CD8-positive, alpha-beta memory T cell (primary cell): ENCODE measurements around the gene TMCC2. TPM values are rescaled to one million over a fixed set of nuclear protein-coding genes. Genes with fewer than 3 reads are reported as not detected.

Experiments
- CTCF ChIA-PET: fragments of 350-600 bp; sonication (Branson Sonifier 250); formaldehyde crosslinking; loops from one replicate; lab custom pipeline; 2021; ENCODE audit warnings: antibody characterized with exemption; lab: Charles Lee
- POLR2A ChIA-PET: fragments of 350-600 bp; sonication (Branson Sonifier 250); formaldehyde crosslinking; loops from one replicate; lab custom pipeline; 2021; ENCODE audit warnings: antibody characterized with exemption; lab: Charles Lee
- DNase-seq, 5 donors: peaks; one replicate each; pipeline versions ENCODE4 v3.0.0 to v3.0.0-alpha.2; 2020 to 2022; ENCODE audit warnings: mixed read lengths in 1 of 5
- H3K27ac ChIP-seq: one replicate; pipeline ENCODE4 v1.7.0; 2013; ENCODE audit warnings: low read depth, mild to moderate bottlenecking, low read length, moderate library complexity
- H3K27me3 ChIP-seq: 2 replicates; pipeline ENCODE4 v1.7.0; 2013; ENCODE audit warnings: low read length, mild to moderate bottlenecking; ENCODE audit not compliant: insufficient read depth, poor library complexity, severe bottlenecking
- H3K36me3 ChIP-seq: 2 replicates; pipeline ENCODE4 v1.7.0; 2013; ENCODE audit warnings: mild to moderate bottlenecking, low read length, moderate library complexity; ENCODE audit not compliant: insufficient read depth
- H3K4me1 ChIP-seq: 2 replicates; pipeline ENCODE4 v1.7.0; 2013; ENCODE audit warnings: mild to moderate bottlenecking, low read length, moderate library complexity; ENCODE audit not compliant: insufficient read depth
- H3K4me3 ChIP-seq: 2 replicates; pipeline ENCODE4 v1.7.0; 2013; ENCODE audit warnings: mild to moderate bottlenecking, low read length
- H3K9me3 ChIP-seq: 2 replicates; pipeline ENCODE4 v1.7.0; 2013; ENCODE audit warnings: mild to moderate bottlenecking, low read length
- H3K27ac Mint-ChIP-seq, 8 donors: one replicate each; pipeline ENCODE4 v1.8.0; 2020 to 2021; ENCODE audit warnings: mixed read lengths in 8 of 8, mild to moderate bottlenecking in 6 of 8, inconsistent platforms in 3 of 8, moderate library complexity in 3 of 8
- H3K27me3 Mint-ChIP-seq, 2 donors: one replicate each; pipeline ENCODE4 v1.8.0; 2020 to 2021; ENCODE audit warnings: mixed read lengths in 2 of 2, mild to moderate bottlenecking in 1 of 2, moderate library complexity in 1 of 2
- H3K36me3 Mint-ChIP-seq, 3 donors: one replicate each; pipeline ENCODE4 v1.8.0; 2020 to 2021; ENCODE audit warnings: mixed read lengths in 3 of 3, inconsistent platforms in 1 of 3, mild to moderate bottlenecking in 1 of 3
- H3K4me1 Mint-ChIP-seq, 3 donors: one replicate each; pipeline ENCODE4 v1.8.0; 2020 to 2021; ENCODE audit warnings: mixed read lengths in 3 of 3, inconsistent platforms in 1 of 3, mild to moderate bottlenecking in 1 of 3
- H3K4me3 Mint-ChIP-seq, 7 donors: one replicate each; pipeline ENCODE4 v1.8.0; 2020 to 2021; ENCODE audit warnings: mixed read lengths in 7 of 7, mild to moderate bottlenecking in 6 of 7, moderate library complexity in 4 of 7, inconsistent platforms in 2 of 7
- H3K9me3 Mint-ChIP-seq, 5 donors: one replicate each; pipeline ENCODE4 v1.8.0; 2020 to 2022; ENCODE audit warnings: mixed read lengths in 5 of 5, mild to moderate bottlenecking in 3 of 5, moderate library complexity in 2 of 5, inconsistent platforms in 1 of 5
- polyA plus RNA-seq: library from polyadenylated mRNA; unstranded; fragments of 300-500 nt; fragmentation: Illumina TruSeq; gene quantifications from one replicate; pipeline ENCODE4 v1.2.3, GENCODE V29; 2021
- total RNA-seq, 2 experiments: library from RNA; stranded (reverse); gene quantifications; one replicate each; pipeline ENCODE4 v1.2.3, GENCODE V29; 2021

TMCC2 gene
- total and polyA plus RNA-seq, 3 experiments from 2014 or later = 1.4 to 8.4 (median 7.1) TPM

GRCh38 chr1:205304046-205304694 is 76.4 kb downstream of the TMCC2 start:
- H3K9me3 Mint-ChIP-seq = no peaks in the 10 kb centered on the region
- peaks cover 0 to 1% of the 10 kb centered on the region in 2 donors for H3K27me3 Mint-ChIP-seq
- CTCF ChIA-PET = interaction anchor here (1.4 to 40.7 kb wide), 5 partner anchors 14 to 181 kb away, joined by 4 to 1351 read pairs (median 5); partner anchors contain the start of gene NUAK2
- no peak overlapping the region for H3K4me3 Mint-ChIP-seq
- H3K4me1 ChIP-seq = peaks cover 18% of the 10 kb centered on the region
- peaks cover 9 to 75% (median 26%) of the 10 kb centered on the region in 3 donors for H3K36me3 Mint-ChIP-seq
- H3K36me3 ChIP-seq = peaks cover 65% of the 10 kb centered on the region
- no peak overlapping the region for H3K4me3 ChIP-seq
- peaks cover 22 to 63% (median 43%) of the 10 kb centered on the region in 3 donors for H3K4me1 Mint-ChIP-seq
- H3K27ac Mint-ChIP-seq = peak overlapping the region in 2 of 8 donors; percentile 64 to 71
- no peak overlapping the region for H3K27ac ChIP-seq
- no peaks in the 10 kb centered on the region for H3K9me3 ChIP-seq
- POLR2A ChIA-PET = interaction anchor here (1.5 kb wide), 1 partner anchor 16 kb away, joined by 4 read pairs; no protein-coding TSS in a partner anchor
- no peak for DNase-seq
- no peaks in the 10 kb centered on the region for H3K27me3 ChIP-seq

DNA sequence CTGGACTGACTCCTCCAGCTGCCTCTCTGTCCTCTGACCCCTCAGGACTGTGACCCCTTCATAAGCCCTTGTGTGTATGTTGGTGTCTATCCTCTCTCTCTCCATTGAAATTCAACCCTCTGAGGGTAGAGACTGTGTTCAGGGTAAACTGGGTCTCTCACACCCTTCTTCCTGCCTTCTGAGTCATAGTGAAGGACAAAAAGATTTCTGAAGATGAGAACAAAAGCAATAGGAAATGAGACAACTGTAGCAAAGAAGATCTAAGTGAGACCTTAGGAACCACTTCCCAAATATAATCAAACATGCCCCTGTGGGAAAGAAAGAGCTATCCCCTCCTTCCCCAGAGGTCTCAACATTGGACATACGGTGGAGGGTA is 76.9 kb downstream of the TMCC2 start:
- CTCF ChIA-PET = interaction anchor here (1.5 to 40.7 kb wide), 3 partner anchors 13 to 33 kb away, joined by 5 to 1351 read pairs (median 7); no protein-coding TSS in a partner anchor
- H3K4me1 Mint-ChIP-seq = peaks cover 25 to 64% (median 41%) of the 10 kb centered on the region in 3 donors
- POLR2A ChIA-PET = interaction anchor here (1.5 kb wide), 1 partner anchor 17 kb away, joined by 4 read pairs; no protein-coding TSS in a partner anchor
- peaks cover 0 to 1% of the 10 kb centered on the region in 2 donors for H3K27me3 Mint-ChIP-seq
- peak overlapping the region in 4 of 8 donors; percentile 64 to 75 (median 72) for H3K27ac Mint-ChIP-seq
- Histone ChIP-seq H3K4me1 (peaks cover 18% of the 10 kb centered on the region), H3K4me3 (no peak overlapping the region), H3K36me3 (peaks cover 66% of the 10 kb centered on the region), H3K27me3 (no peaks in the 10 kb centered on the region), H3K27ac (no peak overlapping the region), H3K9me3 (no peaks in the 10 kb centered on the region)
- H3K4me3 Mint-ChIP-seq = no peak overlapping the region
- no peaks in the 10 kb centered on the region for H3K9me3 Mint-ChIP-seq
- no peak for DNase-seq
- H3K36me3 Mint-ChIP-seq = peaks cover 9 to 80% (median 29%) of the 10 kb centered on the region in 3 donors

- H3K9me3 Mint-ChIP-seq = no peaks in the 10 kb centered on the region
- H3K27me3 Mint-ChIP-seq = peaks cover 0 to 1% of the 10 kb centered on the region in 2 donors
- POLR2A ChIA-PET = interaction anchor here (1.2 kb wide), 1 partner anchor 8 kb away, joined by 4 read pairs; no protein-coding TSS in a partner anchor
- H3K4me3 Mint-ChIP-seq = no peak overlapping the region
- CTCF ChIA-PET = interaction anchor here (40.7 kb wide), 1 partner anchor 35 kb away, joined by 1351 read pairs; no protein-coding TSS in a partner anchor
- no peaks in the 10 kb centered on the region for H3K9me3 ChIP-seq
- peak overlapping the region in 3 of 8 donors; percentile 23 to 46 (median 32) for H3K27ac Mint-ChIP-seq
- H3K27ac ChIP-seq = no peak overlapping the region
- H3K4me1 Mint-ChIP-seq = peaks cover 40 to 72% (median 46%) of the 10 kb centered on the region in 3 donors
- H3K4me1 ChIP-seq = peaks cover 40% of the 10 kb centered on the region
- H3K4me3 ChIP-seq = no peak overlapping the region
- no peak for DNase-seq
- no peaks in the 10 kb centered on the region for H3K27me3 ChIP-seq
- peaks cover 18 to 95% (median 44%) of the 10 kb centered on the region in 3 donors for H3K36me3 Mint-ChIP-seq
- peaks cover 83% of the 10 kb centered on the region for H3K36me3 ChIP-seq
Measured at GRCh38 chr1:205306929-205307566, 79.3 kb downstream of the TMCC2 start.

GRCh38 chr1:205309741-205310140 is 82.0 kb downstream of the TMCC2 start:
- no peaks in the 10 kb centered on the region for H3K27me3 ChIP-seq
- peaks cover 59 to 92% (median 66%) of the 10 kb centered on the region in 3 donors for H3K4me1 Mint-ChIP-seq
- CTCF ChIA-PET = interaction anchor here (40.7 kb wide), 1 partner anchor 38 kb away, joined by 1351 read pairs; no protein-coding TSS in a partner anchor
- peaks cover 0 to 1% of the 10 kb centered on the region in 2 donors for H3K27me3 Mint-ChIP-seq
- H3K9me3 Mint-ChIP-seq = no peaks in the 10 kb centered on the region
- H3K4me3 ChIP-seq = no peak overlapping the region
- POLR2A ChIA-PET = no interaction called here
- H3K36me3 ChIP-seq = peaks cover 60% of the 10 kb centered on the region
- H3K36me3 Mint-ChIP-seq = peaks cover 15 to 85% (median 38%) of the 10 kb centered on the region in 3 donors
- H3K9me3 ChIP-seq = no peaks in the 10 kb centered on the region
- peaks cover 65% of the 10 kb centered on the region for H3K4me1 ChIP-seq
- no peak overlapping the region for H3K4me3 Mint-ChIP-seq
- no peak overlapping the region for H3K27ac ChIP-seq
- peak overlapping the region in 5 of 8 donors; percentile 24 to 86 (median 51) for H3K27ac Mint-ChIP-seq
- DNase-seq = no peak

DNA sequence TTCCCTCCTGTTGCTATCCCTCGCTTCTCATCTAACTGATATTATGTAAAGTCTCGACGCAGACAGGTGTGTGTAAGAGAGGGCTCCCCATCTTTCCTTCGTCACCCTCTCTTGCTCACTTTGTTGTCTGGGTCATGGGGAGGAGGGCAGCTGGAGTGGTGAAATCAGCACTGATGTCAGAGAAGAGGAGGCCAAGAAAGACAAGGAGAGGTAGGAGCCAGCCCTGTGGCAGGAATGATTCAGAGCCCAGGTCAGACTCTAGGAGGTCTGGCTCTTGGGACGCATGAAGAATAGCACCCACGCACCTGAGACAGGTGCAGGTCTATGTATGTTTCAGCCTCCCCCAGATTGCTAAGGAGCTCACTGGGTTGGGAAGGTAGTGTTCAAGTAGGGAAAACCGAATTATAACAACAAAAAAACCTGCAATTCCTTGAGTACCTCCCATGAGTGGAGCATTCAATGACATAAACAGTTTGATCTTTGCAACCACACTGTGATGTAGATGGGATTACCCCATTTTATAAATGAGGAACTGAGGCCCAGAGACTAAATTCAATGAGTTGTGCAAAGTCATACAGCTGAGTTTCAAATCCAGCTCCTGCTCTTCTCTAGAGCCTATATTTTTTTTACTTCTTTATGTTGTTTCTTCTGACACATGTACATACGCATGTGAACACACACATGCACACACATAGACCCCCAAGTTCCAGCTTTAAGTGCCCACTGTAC is 83.4 kb downstream of the TMCC2 start:
- no peak for DNase-seq
- H3K4me1 ChIP-seq = peaks cover 75% of the 10 kb centered on the region
- peaks cover 49% of the 10 kb centered on the region for H3K36me3 ChIP-seq
- Mint-ChIP-seq H3K4me3 (peak overlapping the region in 1 of 7 donors; percentile 4), H3K36me3 (peaks cover 8 to 71% (median 28%) of the 10 kb centered on the region in 3 donors), H3K9me3 (no peaks in the 10 kb centered on the region), H3K4me1 (peaks cover 67 to 96% (median 71%) of the 10 kb centered on the region in 3 donors), H3K27me3 (no peaks in the 10 kb centered on the region), H3K27ac (peak overlapping the region in 6 of 8 donors; percentile 14 to 79 (median 52))
- no peaks in the 10 kb centered on the region for H3K27me3 ChIP-seq
- no peak overlapping the region for H3K4me3 ChIP-seq
- POLR2A ChIA-PET = no interaction called here
- CTCF ChIA-PET = interaction anchor here (1.5 to 40.7 kb wide), 3 partner anchors 9 to 39 kb away, joined by 7 to 1351 read pairs (median 8); partner anchors contain the start of gene NUAK2
- H3K27ac ChIP-seq = no peak overlapping the region
- no peaks in the 10 kb centered on the region for H3K9me3 ChIP-seq

- peaks cover 78 to 98% (median 79%) of the 10 kb centered on the region in 3 donors for H3K4me1 Mint-ChIP-seq
- peaks cover 30% of the 10 kb centered on the region for H3K36me3 ChIP-seq
- H3K9me3 ChIP-seq = no peaks in the 10 kb centered on the region
- H3K27me3 ChIP-seq = no peaks in the 10 kb centered on the region
- peak overlapping the region in 7 of 8 donors; percentile 87 to 96 (median 89) for H3K27ac Mint-ChIP-seq
- CTCF ChIA-PET = interaction anchor here (1.1 to 40.7 kb wide), 4 partner anchors 12 to 41 kb away, joined by 3 to 1351 read pairs (median 17); no protein-coding TSS in a partner anchor
- H3K27ac ChIP-seq = peak overlapping the region; percentile 25
- no peaks in the 10 kb centered on the region for H3K9me3 Mint-ChIP-seq
- POLR2A ChIA-PET = interaction anchor here (0.9 to 2.1 kb wide), 6 partner anchors 11 to 40 kb away, joined by 3 to 14 read pairs (median 4); no protein-coding TSS in a partner anchor
- H3K36me3 Mint-ChIP-seq = peaks cover 8 to 57% (median 19%) of the 10 kb centered on the region in 3 donors
- peak overlapping the region; percentile 78 to 91 (median 82) for H3K4me3 Mint-ChIP-seq
- DNase-seq = peak in 1 of 5 donors; percentile 46
- H3K4me1 ChIP-seq = peaks cover 79% of the 10 kb centered on the region
- H3K27me3 Mint-ChIP-seq = no peaks in the 10 kb centered on the region
- peak overlapping the region; percentile 40 for H3K4me3 ChIP-seq
Measured at GRCh38 chr1:205312866-205313562, 85.3 kb downstream of the TMCC2 start.
